ENCODE results near the gene WDR75.
"Not testable (repeated sequence)": the region's sequence is repeated elsewhere in the genome, so short reads cannot be mapped to it uniquely, and the experiment has no call there.

WDR75 gene

GRCh38 chr2:189425676-189426075 lies 15.6 kb upstream of the WDR75 start:
- Mint-ChIP-seq H3K36me3 (ENCODE audit: low read depth) (no peaks in the 10 kb centered on the region), H3K9me3 (no peaks in the 10 kb centered on the region), H3K4me1 (ENCODE audit: low read depth) (peaks cover 3% of the 10 kb centered on the region), H3K27ac (no peak overlapping the region), H3K4me3 (no peak overlapping the region), H3K27me3 (ENCODE audit: low read depth) (peaks cover 10% of the 10 kb centered on the region)

GRCh38 chr2:189426886-189427285 lies 14.4 kb upstream of the WDR75 start:
- H3K4me1 Mint-ChIP-seq (ENCODE audit: low read depth) = peaks cover 3% of the 10 kb centered on the region

GRCh38 chr2:189427872-189428271 lies 13.4 kb upstream of the WDR75 start:
- Mint-ChIP-seq H3K27me3 (ENCODE audit: low read depth) (peaks cover 6% of the 10 kb centered on the region), H3K4me1 (ENCODE audit: low read depth) (peaks cover 3% of the 10 kb centered on the region), H3K36me3 (ENCODE audit: low read depth) (no peaks in the 10 kb centered on the region), H3K4me3 (no peak overlapping the region), H3K27ac (no peak overlapping the region), H3K9me3 (no peaks in the 10 kb centered on the region)

More at GRCh38 chr2:189426886-189427285, 14.4 kb upstream of the WDR75 start:
- H3K27ac Mint-ChIP-seq = no peak overlapping the region
- H3K9me3 Mint-ChIP-seq = no peaks in the 10 kb centered on the region
- H3K36me3 Mint-ChIP-seq (ENCODE audit: low read depth) = no peaks in the 10 kb centered on the region
- peaks cover 6% of the 10 kb centered on the region for H3K27me3 Mint-ChIP-seq (ENCODE audit: low read depth)
- H3K4me3 Mint-ChIP-seq = no peak overlapping the region

- H3K27me3 Mint-ChIP-seq (ENCODE audit: low read depth) = peaks cover 11% of the 10 kb centered on the region
- H3K4me3 Mint-ChIP-seq; H3K9me3 Mint-ChIP-seq; H3K27ac Mint-ChIP-seq; H3K36me3 Mint-ChIP-seq (ENCODE audit: low read depth); H3K4me1 Mint-ChIP-seq (ENCODE audit: low read depth): not testable (repeated sequence)
Observed at GRCh38 chr2:189430448-189430847, 10.8 kb upstream of the WDR75 start.

GRCh38 chr2:189435803-189436202 lies 5.5 kb upstream of the WDR75 start:
- H3K9me3 Mint-ChIP-seq; H3K27ac Mint-ChIP-seq; H3K4me1 Mint-ChIP-seq (ENCODE audit: low read depth); H3K4me3 Mint-ChIP-seq; H3K36me3 Mint-ChIP-seq (ENCODE audit: low read depth): not testable (repeated sequence)
- peaks cover 15% of the 10 kb centered on the region for H3K27me3 Mint-ChIP-seq (ENCODE audit: low read depth)

- H3K27ac Mint-ChIP-seq = no peak overlapping the region
- no peak overlapping the region for H3K4me3 Mint-ChIP-seq
- peaks cover 3% of the 10 kb centered on the region for H3K9me3 Mint-ChIP-seq
- no peaks in the 10 kb centered on the region for H3K36me3 Mint-ChIP-seq (ENCODE audit: low read depth)
- H3K27me3 Mint-ChIP-seq (ENCODE audit: low read depth) = peaks cover 12% of the 10 kb centered on the region
- H3K4me1 Mint-ChIP-seq (ENCODE audit: low read depth) = peaks cover 6% of the 10 kb centered on the region
Observed at GRCh38 chr2:189437926-189438325, 3.3 kb upstream of the WDR75 start.

GRCh38 chr2:189439342-189439741 lies 1.9 kb upstream of the WDR75 start:
- no peak overlapping the region for H3K27ac Mint-ChIP-seq
- H3K4me1 Mint-ChIP-seq (ENCODE audit: low read depth) = peaks cover 6% of the 10 kb centered on the region
- H3K4me3 Mint-ChIP-seq = no peak overlapping the region
- H3K9me3 Mint-ChIP-seq = peaks cover 3% of the 10 kb centered on the region
- peaks cover 8% of the 10 kb centered on the region for H3K27me3 Mint-ChIP-seq (ENCODE audit: low read depth)
- H3K36me3 Mint-ChIP-seq (ENCODE audit: low read depth) = no peaks in the 10 kb centered on the region

- Mint-ChIP-seq H3K27ac (peak overlapping the region; percentile 100), H3K4me3 (no peak overlapping the region), H3K36me3 (ENCODE audit: low read depth) (no peaks in the 10 kb centered on the region), H3K9me3 (no peaks in the 10 kb centered on the region), H3K4me1 (ENCODE audit: low read depth) (peaks cover 6% of the 10 kb centered on the region), H3K27me3 (ENCODE audit: low read depth) (peaks cover 8% of the 10 kb centered on the region)
Observed at GRCh38 chr2:189440644-189440946, 679 bp upstream of the WDR75 start.

- peaks cover 12% of the 10 kb centered on the region for H3K4me1 Mint-ChIP-seq (ENCODE audit: low read depth)
- no peak overlapping the region for H3K4me3 Mint-ChIP-seq
- no peaks in the 10 kb centered on the region for H3K36me3 Mint-ChIP-seq (ENCODE audit: low read depth)
- H3K27me3 Mint-ChIP-seq (ENCODE audit: low read depth) = peaks cover 8% of the 10 kb centered on the region
- peak overlapping the region; percentile 100 for H3K27ac Mint-ChIP-seq
- no peaks in the 10 kb centered on the region for H3K9me3 Mint-ChIP-seq
Observed at GRCh38 chr2:189441709-189442074, 418 bp downstream of the WDR75 start.

GRCh38 chr2:189442468-189442867 lies 1.2 kb downstream of the WDR75 start:
- Mint-ChIP-seq H3K27ac (no peak overlapping the region), H3K36me3 (ENCODE audit: low read depth) (no peaks in the 10 kb centered on the region), H3K4me1 (ENCODE audit: low read depth) (peaks cover 18% of the 10 kb centered on the region), H3K9me3 (no peaks in the 10 kb centered on the region), H3K27me3 (ENCODE audit: low read depth) (peaks cover 8% of the 10 kb centered on the region), H3K4me3 (no peak overlapping the region)

GRCh38 chr2:189444322-189444721 lies 3.0 kb downstream of the WDR75 start:
- Mint-ChIP-seq H3K9me3 (no peaks in the 10 kb centered on the region), H3K4me3 (no peak overlapping the region), H3K4me1 (ENCODE audit: low read depth) (peaks cover 18% of the 10 kb centered on the region), H3K27ac (no peak overlapping the region), H3K36me3 (ENCODE audit: low read depth) (peaks cover 10% of the 10 kb centered on the region), H3K27me3 (ENCODE audit: low read depth) (peaks cover 2% of the 10 kb centered on the region)

- Mint-ChIP-seq H3K27ac (no peak overlapping the region), H3K36me3 (ENCODE audit: low read depth) (peaks cover 21% of the 10 kb centered on the region), H3K9me3 (no peaks in the 10 kb centered on the region), H3K27me3 (ENCODE audit: low read depth) (no peaks in the 10 kb centered on the region), H3K4me1 (ENCODE audit: low read depth) (peaks cover 14% of the 10 kb centered on the region), H3K4me3 (no peak overlapping the region)
Observed at GRCh38 chr2:189446780-189447179, 5.5 kb downstream of the WDR75 start.

- Mint-ChIP-seq H3K4me1 (ENCODE audit: low read depth) (no peaks in the 10 kb centered on the region), H3K27me3 (ENCODE audit: low read depth) (no peaks in the 10 kb centered on the region), H3K36me3 (ENCODE audit: low read depth) (peaks cover 33% of the 10 kb centered on the region), H3K27ac (no peak overlapping the region), H3K9me3 (no peaks in the 10 kb centered on the region), H3K4me3 (no peak overlapping the region)
Observed at GRCh38 chr2:189454009-189454408, 12.7 kb downstream of the WDR75 start.

- Mint-ChIP-seq H3K4me1 (ENCODE audit: low read depth) (no peaks in the 10 kb centered on the region), H3K4me3 (no peak overlapping the region), H3K36me3 (ENCODE audit: low read depth) (peaks cover 41% of the 10 kb centered on the region), H3K27ac (no peak overlapping the region), H3K27me3 (ENCODE audit: low read depth) (no peaks in the 10 kb centered on the region), H3K9me3 (no peaks in the 10 kb centered on the region)
Observed at GRCh38 chr2:189465076-189465475, 23.8 kb downstream of the WDR75 start.

- Mint-ChIP-seq H3K36me3 (ENCODE audit: low read depth) (peaks cover 40% of the 10 kb centered on the region), H3K4me1 (ENCODE audit: low read depth) (no peaks in the 10 kb centered on the region), H3K27me3 (ENCODE audit: low read depth) (no peaks in the 10 kb centered on the region), H3K4me3 (no peak overlapping the region), H3K9me3 (no peaks in the 10 kb centered on the region), H3K27ac (no peak overlapping the region)
Observed at GRCh38 chr2:189465478-189465877, 24.2 kb downstream of the WDR75 start.

GRCh38 chr2:189466046-189466445 lies 24.8 kb downstream of the WDR75 start:
- Mint-ChIP-seq H3K4me3 (no peak overlapping the region), H3K27ac (no peak overlapping the region), H3K27me3 (ENCODE audit: low read depth) (no peaks in the 10 kb centered on the region), H3K36me3 (ENCODE audit: low read depth) (peaks cover 40% of the 10 kb centered on the region), H3K4me1 (ENCODE audit: low read depth) (no peaks in the 10 kb centered on the region), H3K9me3 (no peaks in the 10 kb centered on the region)
